ENCODE results near the gene PDE3B.

DNA sequence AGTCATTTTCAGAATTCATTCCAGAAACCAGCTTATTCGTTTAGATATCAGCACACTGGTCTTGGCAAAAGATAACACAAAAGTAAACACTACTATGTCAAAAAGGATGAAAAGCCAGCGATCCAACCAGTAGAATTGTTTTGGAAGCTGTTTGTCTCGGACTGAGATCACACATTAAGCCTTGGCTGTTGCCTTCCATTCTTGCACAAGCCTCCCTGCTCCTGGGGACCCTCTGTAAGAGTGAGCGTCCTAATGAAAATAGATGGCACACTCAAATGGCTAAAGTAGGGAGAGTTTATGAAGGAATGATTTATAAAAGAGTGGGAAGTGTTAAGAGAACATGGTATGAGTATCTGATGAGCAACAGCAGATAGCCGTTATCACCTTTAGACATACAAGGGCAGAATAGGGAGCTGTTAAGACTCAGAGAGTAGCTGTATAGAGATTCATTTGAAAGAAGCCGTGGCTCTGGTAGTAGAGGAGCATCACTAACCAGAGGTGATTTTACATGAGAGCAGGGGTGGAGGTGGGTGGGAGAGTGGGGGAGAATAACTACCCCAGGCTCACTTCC lies 25.2 kb downstream of the PDE3B start:
- no peak for TF ChIP-seq EZH2 (IDR thresholded peaks at IDR 0.05; ENCODE audit: borderline replicate concordance, low read depth, low read length, poor library complexity, severe bottlenecking)
- TF ChIP-seq, protein P1, sequence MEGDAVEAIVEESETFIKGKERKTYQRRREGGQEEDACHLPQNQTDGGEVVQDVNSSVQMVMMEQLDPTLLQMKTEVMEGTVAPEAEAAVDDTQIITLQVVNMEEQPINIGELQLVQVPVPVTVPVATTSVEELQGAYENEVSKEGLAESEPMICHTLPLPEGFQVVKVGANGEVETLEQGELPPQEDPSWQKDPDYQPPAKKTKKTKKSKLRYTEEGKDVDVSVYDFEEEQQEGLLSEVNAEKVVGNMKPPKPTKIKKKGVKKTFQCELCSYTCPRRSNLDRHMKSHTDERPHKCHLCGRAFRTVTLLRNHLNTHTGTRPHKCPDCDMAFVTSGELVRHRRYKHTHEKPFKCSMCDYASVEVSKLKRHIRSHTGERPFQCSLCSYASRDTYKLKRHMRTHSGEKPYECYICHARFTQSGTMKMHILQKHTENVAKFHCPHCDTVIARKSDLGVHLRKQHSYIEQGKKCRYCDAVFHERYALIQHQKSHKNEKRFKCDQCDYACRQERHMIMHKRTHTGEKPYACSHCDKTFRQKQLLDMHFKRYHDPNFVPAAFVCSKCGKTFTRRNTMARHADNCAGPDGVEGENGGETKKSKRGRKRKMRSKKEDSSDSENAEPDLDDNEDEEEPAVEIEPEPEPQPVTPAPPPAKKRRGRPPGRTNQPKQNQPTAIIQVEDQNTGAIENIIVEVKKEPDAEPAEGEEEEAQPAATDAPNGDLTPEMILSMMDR (conservative IDR thresholded peaks at IDR 0.05; ENCODE audit: low read depth, low read length): no peak
